H1 (cell line): ENCODE measurements around the gene ADRA2A. TPM values are rescaled to one million over a fixed set of nuclear protein-coding genes. Genes with fewer than 3 reads are reported as not detected.
A peak's percentile ranks its signal among the peaks of the same experiment; 100 is the strongest.

ENCODE experiments used
- CTCF ChIA-PET: fragments of 300-600 bp; sonication (Branson Sonifier 250); formaldehyde crosslinking; loops from one replicate; lab custom pipeline; 2021; ENCODE audit not compliant: partially characterized antibody; lab: Charles Lee
- POLR2A ChIA-PET: fragments of 300-600 bp; sonication (Branson Sonifier 250); formaldehyde crosslinking; loops from one replicate; lab custom pipeline; 2021; ENCODE audit warnings: inconsistent platforms; ENCODE audit not compliant: partially characterized antibody; lab: Charles Lee
- DNase-seq, 2 experiments: peaks; one replicate each; pipeline versions ENCODE4 v3.0.0 to v3.0.0-alpha.2; 2010 to 2022; ENCODE audit warnings: low spot score in 2 of 2, low read depth in 1 of 2, mixed read lengths in 1 of 2
- FAIRE-seq: peaks from 2 replicates; lab custom pipeline; 2011; peaks lifted over from hg19 to GRCh38; lab: Jason Lieb, UNC
- H2AFZ ChIP-seq: 2 replicates; pipeline ENCODE4 v1.8.1; 2012; ENCODE audit warnings: low read length, inconsistent platforms
- H2AK5ac ChIP-seq: 2 replicates; pipeline ENCODE4 v1.6.1; 2013; ENCODE audit warnings: low read depth, low read length
- H2BK120ac ChIP-seq: replicated peaks from 2 replicates; pipeline ENCODE3; 2013; ENCODE audit warnings: low read depth, low read length, inconsistent platforms
- H2BK12ac ChIP-seq: 2 replicates; pipeline ENCODE4 v1.6.1; 2013; ENCODE audit warnings: low read depth, low read length
- H2BK15ac ChIP-seq: 2 replicates; pipeline ENCODE4 v1.6.1; 2013; ENCODE audit warnings: low read length
- H2BK20ac ChIP-seq: 2 replicates; pipeline ENCODE4 v1.6.1; 2013; ENCODE audit warnings: low read length
- H2BK5ac ChIP-seq: 2 replicates; pipeline ENCODE4 v1.6.1; 2013; ENCODE audit warnings: low read depth, low read length
- H3K14ac ChIP-seq: 2 replicates; pipeline ENCODE4 v1.6.1; 2013; ENCODE audit warnings: inconsistent platforms; ENCODE audit not compliant: insufficient read length
- H3K18ac ChIP-seq: 2 replicates; pipeline ENCODE4 v1.6.1; 2013; ENCODE audit warnings: low read length; ENCODE audit errors: extremely low read depth
- H3K23ac ChIP-seq: 2 replicates; pipeline ENCODE4 v1.6.1; 2013; ENCODE audit warnings: inconsistent platforms; ENCODE audit not compliant: insufficient read length
- H3K23me2 ChIP-seq: 2 replicates; pipeline ENCODE4 v1.6.1; 2013; ENCODE audit warnings: low read depth, low read length
- H3K27ac ChIP-seq: 2 replicates; pipeline ENCODE4 v1.6.1; 2011; ENCODE audit warnings: low read depth, low read length, inconsistent platforms
- H3K27me3 ChIP-seq, 4 experiments: replicated peaks in 1 of 4; 1 replicate in 1 of 4; 2 replicates in 3 of 4; pipeline versions ENCODE4 v1.6.1 to v1.8.1; 2011 to 2013; ENCODE audit warnings: low read length in 3 of 4, mild to moderate bottlenecking in 3 of 4, inconsistent platforms in 2 of 4, mixed read lengths in 2 of 4, moderate library complexity in 1 of 4; ENCODE audit not compliant: control insufficient read depth in 3 of 4, insufficient read depth in 3 of 4; ENCODE audit errors: extremely low read depth in 1 of 4
- H3K36me3 ChIP-seq, 4 experiments: 2 replicates each; pipeline versions ENCODE4 v1.6.1 to v1.8.1; 2011 to 2013; ENCODE audit warnings: mild to moderate bottlenecking in 4 of 4, low read length in 3 of 4, moderate library complexity in 2 of 4, control low read depth in 1 of 4, inconsistent platforms in 1 of 4; ENCODE audit not compliant: insufficient read depth in 4 of 4, control insufficient read depth in 2 of 4
- H3K4ac ChIP-seq: replicated peaks from 2 replicates; pipeline ENCODE3; 2013; ENCODE audit warnings: low read length, low read depth, mixed read lengths, inconsistent platforms; ENCODE audit not compliant: insufficient read length
- H3K4me1 ChIP-seq, 4 experiments: replicated peaks in 1 of 4; 1 replicate in 1 of 4; 2 replicates in 3 of 4; pipeline versions ENCODE4 v1.6.1 to v1.8.1; 2011 to 2013; ENCODE audit warnings: low read length in 3 of 4, inconsistent platforms in 2 of 4, mixed read lengths in 1 of 4; ENCODE audit not compliant: insufficient read depth in 4 of 4, control insufficient read depth in 3 of 4
- H3K4me2 ChIP-seq, 2 experiments: 2 replicates each; pipeline versions ENCODE4 v1.6.1 to v1.8.1; 2011 to 2013; ENCODE audit warnings: low read depth in 2 of 2, low read length in 2 of 2, control low read depth in 1 of 2, inconsistent platforms in 1 of 2, mild to moderate bottlenecking in 1 of 2; ENCODE audit not compliant: insufficient read depth in 1 of 2
- H3K4me3 ChIP-seq, 4 experiments: fragments of 200-600, 300-600 bp in 1 of 4; sonication (generic), shearing (Covaris generic), sonication (Bioruptor Twin) in 1 of 4; 2 replicates each; pipeline versions ENCODE4 v1.5.1 to v1.8.1; 2011 to 2016; ENCODE audit warnings: low read length in 4 of 4, low read depth in 3 of 4, control low read depth in 2 of 4, inconsistent platforms in 2 of 4, mild to moderate bottlenecking in 2 of 4, mixed read lengths in 1 of 4, moderate library complexity in 1 of 4; ENCODE audit not compliant: insufficient read depth in 2 of 4; ENCODE audit errors: extremely low read depth in 1 of 4
- H3K56ac ChIP-seq: replicated peaks from 2 replicates; pipeline ENCODE3; 2013; ENCODE audit warnings: low read depth, mild to moderate bottlenecking, mixed read lengths, low read length, inconsistent platforms; ENCODE audit not compliant: insufficient read length
- H3K79me1 ChIP-seq: 2 replicates; pipeline ENCODE4 v1.6.1; 2013; ENCODE audit warnings: low read depth, low read length, control low read depth
- H3K79me2 ChIP-seq, 2 experiments: 2 replicates each; pipeline versions ENCODE4 v1.6.1 to v1.8.1; 2012 to 2013; ENCODE audit warnings: low read length in 2 of 2, mild to moderate bottlenecking in 2 of 2, inconsistent platforms in 1 of 2; ENCODE audit not compliant: insufficient read depth in 2 of 2, control insufficient read depth in 1 of 2
- H3K9ac ChIP-seq, 4 experiments: replicated peaks in 1 of 4; 1 replicate in 1 of 4; 2 replicates in 3 of 4; pipeline versions ENCODE4 v1.6.1 to v1.8.1; 2011 to 2013; ENCODE audit warnings: low read depth in 3 of 4, low read length in 3 of 4, control low read depth in 2 of 4, mild to moderate bottlenecking in 2 of 4, moderate library complexity in 2 of 4, inconsistent platforms in 1 of 4; ENCODE audit errors: extremely low read depth in 1 of 4
- H3K9me3 ChIP-seq, 2 experiments: 2 replicates each; pipeline versions ENCODE4 v1.6.1 to v1.8.1; 2012 to 2013; ENCODE audit warnings: mild to moderate bottlenecking in 2 of 2, moderate library complexity in 2 of 2, control low read depth in 1 of 2, inconsistent platforms in 1 of 2, low read depth in 1 of 2, low read length in 1 of 2, mixed read lengths in 1 of 2; ENCODE audit not compliant: insufficient read depth in 2 of 2
- H4K20me1 ChIP-seq, 2 experiments: replicated peaks in 1 of 2; 2 replicates each; pipeline versions ENCODE3 to v1.8.1; 2011 to 2013; ENCODE audit warnings: inconsistent platforms in 2 of 2, low read length in 2 of 2, mild to moderate bottlenecking in 1 of 2; ENCODE audit not compliant: insufficient read depth in 2 of 2, control insufficient read depth in 1 of 2
- H4K5ac ChIP-seq: 2 replicates; pipeline ENCODE4 v1.6.1; 2013; ENCODE audit warnings: low read length, low read depth, mixed read lengths, inconsistent platforms; ENCODE audit not compliant: insufficient read length
- H4K8ac ChIP-seq: 2 replicates; pipeline ENCODE4 v1.8.0; 2013; ENCODE audit warnings: mild to moderate bottlenecking, moderate library complexity, low read length, inconsistent platforms; ENCODE audit not compliant: insufficient read depth; ENCODE audit errors: extremely low read depth
- H4K91ac ChIP-seq: replicated peaks from 2 replicates; pipeline ENCODE3; 2013; ENCODE audit warnings: low read length, mixed read lengths, inconsistent platforms; ENCODE audit not compliant: insufficient read length
- ATF3 ChIP-seq: IDR thresholded peaks from 2 replicates; pipeline ENCODE4 v1.6.1; 2011; ENCODE audit warnings: low read depth, mild to moderate bottlenecking, low read length; ENCODE audit not compliant: insufficient read depth
- BACH1 ChIP-seq: IDR thresholded peaks from 2 replicates; pipeline ENCODE4 v1.6.1; 2012; ENCODE audit warnings: low read length, improper control_type of control experiment
- CEBPB ChIP-seq: IDR thresholded peaks from 2 replicates; pipeline ENCODE4 v1.6.1; 2012; ENCODE audit warnings: low read depth, low read length
- FOSL1 ChIP-seq: IDR thresholded peaks from 2 replicates; pipeline ENCODE4 v1.6.1; 2011; ENCODE audit warnings: mild to moderate bottlenecking, low read depth, low read length, moderate library complexity; ENCODE audit not compliant: insufficient read depth
- KDM1A ChIP-seq: fragments of 200-600, 300-600 bp; sonication (generic); IDR thresholded peaks from 2 replicates; pipeline ENCODE4 v1.7.1; 2016; ENCODE audit warnings: mild to moderate bottlenecking, low read length, borderline replicate concordance
- ZNF274 ChIP-seq: IDR thresholded peaks from 2 replicates; pipeline ENCODE4 v1.7.0; 2012; ENCODE audit warnings: low read length, borderline replicate concordance; ENCODE audit errors: extremely low read depth
- WGBS, 2 experiments: shearing (Covaris generic) in 1 of 2; methylation state at CpG; one replicate each; pipeline versions ENCODE4 v1.1.6 to v1.1.7; 2013 to 2015; ENCODE audit warnings: low lambda C conversion rate in 2 of 2, mixed read lengths in 2 of 2, inconsistent platforms in 1 of 2, low coverage in 1 of 2, missing lambda C conversion rate in 1 of 2; ENCODE audit not compliant: insufficient replicate concordance in 2 of 2, insufficient coverage in 1 of 2, insufficient read length in 1 of 2; ENCODE audit errors: extremely low coverage in 1 of 2, missing lambda C conversion rate in 1 of 2; 5-methylcytosine and 5-hydroxymethylcytosine counted together
- polyA plus RNA-seq, 7 experiments: library from polyadenylated mRNA; depleted of rRNA in 3 of 7; stranded (reverse) in 5 of 7; unstranded in 2 of 7; fragments of >200 nt in 5 of 7; fragments of 200-250 nt in 2 of 7; gene quantifications; 1 replicate in 5 of 7; 2 replicates in 1 of 7; 4 replicates in 1 of 7; pipeline versions ENCODE4 v1.2.1 to v1.2.3, GENCODE V29; 2011 to 2013; ENCODE audit warnings: missing spikeins in 2 of 7, mixed read lengths in 2 of 7
- total RNA-seq: library from RNA; stranded (reverse); fragmentation: NEBNext Ultra II Directional; extraction: Animal tissue kit (Norgen Biotek cat#: 25700); gene quantifications from 2 replicates; pipeline ENCODE4 v1.2.1, GENCODE V29; 2021

ADRA2A gene
- total and polyA plus RNA-seq, 2 of the 8 experiments (the other 6 are each of a cell fraction or from before 2014, with no cell fraction given): 5.9 to 6.2 TPM

- Histone ChIP-seq H3K4me1 (peaks cover 2 to 11% (median 8%) of the 10 kb centered on the region in 4 experiments; a peak in 6 of 7 replicates), H4K20me1 (no peaks in the 10 kb centered on the region), H3K9ac (no peak overlapping the region), H3K14ac (no peak overlapping the region), H2BK15ac (no peak overlapping the region), H2BK20ac (no peak overlapping the region), H4K5ac (no peak overlapping the region), H2BK12ac (no peak overlapping the region)
- 84% methylated on average over 2 of the region's 3 CpGs; no CpG with 5 or more reads in 1 of the 2 experiments for WGBS, 2 experiments
- FAIRE-seq: no peak
- TF ChIP-seq ZNF274: no peak
- TF ChIP-seq CEBPB: no peak
- no peak for TF ChIP-seq ATF3
- no peak for TF ChIP-seq FOSL1
- no peak for TF ChIP-seq BACH1
- no peak for TF ChIP-seq KDM1A
- TF ChIP-seq, all 59 proteins: peak for 0
- Histone ChIP-seq H3K18ac (no peak overlapping the region), H3K56ac (no peak overlapping the region), H3K36me3 (no peaks in the 10 kb centered on the region), H3K79me2 (no peaks in the 10 kb centered on the region), H3K9me3 (no peaks in the 10 kb centered on the region), H3K79me1 (no peaks in the 10 kb centered on the region), H2AK5ac (no peak overlapping the region), H4K91ac (no peak overlapping the region), H3K27me3 (no peaks in the 10 kb centered on the region; a peak in 1 of 7 replicates), H4K8ac (no peak overlapping the region), H2AFZ (no peak overlapping the region), H2BK120ac (no peak overlapping the region), H3K23me2 (no peaks in the 10 kb centered on the region; the same call in 1 of the 2 replicates), H3K23ac (no peak overlapping the region), H3K4me2 (no peak overlapping the region), H3K4ac (no peak overlapping the region), H3K27ac (no peak overlapping the region), H2BK5ac (no peak overlapping the region), H3K4me3 (no peak overlapping the region)
- CTCF ChIA-PET: interaction anchor here (0.6 to 4.7 kb wide), 5 partner anchors 10 to 119 kb away, joined by 3 to 30 read pairs (median 5); partner anchors contain the start of gene ADRA2A
- POLR2A ChIA-PET: no interaction called here
- DNase-seq: peak in 1 of 2 experiments; percentile 6
Measured at GRCh38 chr10:111086574-111086973, 9.7 kb downstream of the ADRA2A start.
